Measurements from ENCODE around the gene CHCHD5. TPM values are rescaled to one million over a fixed set of nuclear protein-coding genes. Genes with fewer than 3 reads are reported as not detected.

The CHCHD5 gene
- total RNA-seq, 1 donor = 9.2 TPM

DNA sequence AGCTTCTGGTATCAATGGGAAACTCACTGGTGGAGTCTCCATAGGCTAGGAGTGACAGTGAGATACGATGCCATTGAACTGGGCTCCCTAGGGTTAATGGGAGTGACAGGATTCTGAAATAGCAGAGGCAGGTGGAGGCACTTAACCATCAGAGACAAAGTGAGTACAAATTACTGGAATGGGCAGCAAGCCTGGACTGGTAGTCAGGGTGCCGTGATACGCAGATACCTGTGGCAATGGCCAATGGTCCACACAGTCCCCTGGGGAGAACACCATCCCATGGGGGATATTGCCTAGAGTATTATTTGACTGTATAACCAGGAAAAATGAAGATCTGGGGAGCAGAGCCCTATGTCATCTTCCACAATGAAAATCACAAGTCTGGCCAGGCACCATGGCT, 17.3 kb downstream of the CHCHD5 start:
- H3K4me3 ChIP-seq (ENCODE audit: low read depth, low read length) = no peak overlapping the region
- DNase-seq (ENCODE audit: low read depth) = no peak
- TF ChIP-seq, protein P1, sequence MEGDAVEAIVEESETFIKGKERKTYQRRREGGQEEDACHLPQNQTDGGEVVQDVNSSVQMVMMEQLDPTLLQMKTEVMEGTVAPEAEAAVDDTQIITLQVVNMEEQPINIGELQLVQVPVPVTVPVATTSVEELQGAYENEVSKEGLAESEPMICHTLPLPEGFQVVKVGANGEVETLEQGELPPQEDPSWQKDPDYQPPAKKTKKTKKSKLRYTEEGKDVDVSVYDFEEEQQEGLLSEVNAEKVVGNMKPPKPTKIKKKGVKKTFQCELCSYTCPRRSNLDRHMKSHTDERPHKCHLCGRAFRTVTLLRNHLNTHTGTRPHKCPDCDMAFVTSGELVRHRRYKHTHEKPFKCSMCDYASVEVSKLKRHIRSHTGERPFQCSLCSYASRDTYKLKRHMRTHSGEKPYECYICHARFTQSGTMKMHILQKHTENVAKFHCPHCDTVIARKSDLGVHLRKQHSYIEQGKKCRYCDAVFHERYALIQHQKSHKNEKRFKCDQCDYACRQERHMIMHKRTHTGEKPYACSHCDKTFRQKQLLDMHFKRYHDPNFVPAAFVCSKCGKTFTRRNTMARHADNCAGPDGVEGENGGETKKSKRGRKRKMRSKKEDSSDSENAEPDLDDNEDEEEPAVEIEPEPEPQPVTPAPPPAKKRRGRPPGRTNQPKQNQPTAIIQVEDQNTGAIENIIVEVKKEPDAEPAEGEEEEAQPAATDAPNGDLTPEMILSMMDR (IDR thresholded peaks at IDR 0.05; ENCODE audit: insufficient read depth, low read length) = no peak

- TF ChIP-seq, protein P1 (IDR thresholded peaks at IDR 0.05; ENCODE audit: insufficient read depth, low read length) = no peak
These were observed 18.5 kb downstream of the CHCHD5 start for GRCh38 chr2:112602917-112603316.

GRCh38 chr2:112603731-112604130, 19.3 kb downstream of the CHCHD5 start:
- no peak for DNase-seq (ENCODE audit: low read depth)
- TF ChIP-seq, protein P1 (IDR thresholded peaks at IDR 0.05; ENCODE audit: insufficient read depth, low read length) = no peak
- no peak overlapping the region for H3K4me3 ChIP-seq (ENCODE audit: low read depth, low read length)

More at GRCh38 chr2:112602917-112603316, 18.5 kb downstream of the CHCHD5 start:
- DNase-seq (ENCODE audit: low read depth) = no peak
- H3K4me3 ChIP-seq (ENCODE audit: low read depth, low read length) = no peak overlapping the region

GRCh38 chr2:112604952-112605351, 20.5 kb downstream of the CHCHD5 start:
- DNase-seq (ENCODE audit: low read depth) = no peak
- TF ChIP-seq, protein P1 (IDR thresholded peaks at IDR 0.05; ENCODE audit: insufficient read depth, low read length) = no peak
- no peak overlapping the region for H3K4me3 ChIP-seq (ENCODE audit: low read depth, low read length)

DNA sequence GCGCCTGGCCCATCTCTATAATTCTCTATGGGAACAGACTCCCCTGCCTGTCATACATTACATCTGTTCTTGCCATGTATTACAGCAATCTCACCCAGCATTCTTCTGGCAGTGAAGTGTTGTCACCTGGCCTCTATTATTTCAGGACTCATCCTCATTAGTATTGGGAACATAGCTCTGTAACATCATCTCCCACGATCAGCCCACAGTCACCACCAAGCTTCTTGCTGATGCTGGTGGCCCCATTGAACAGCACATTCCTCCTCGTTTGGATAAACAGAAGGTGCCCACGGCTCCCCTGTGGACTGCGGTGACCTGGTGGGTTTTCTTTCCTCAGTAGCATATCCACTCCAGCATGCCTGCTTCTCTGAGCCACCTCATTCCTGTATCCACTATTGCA, 21.5 kb downstream of the CHCHD5 start:
- no peak overlapping the region for H3K4me3 ChIP-seq (ENCODE audit: low read depth, low read length)
- DNase-seq (ENCODE audit: low read depth) = no peak
- TF ChIP-seq, protein P1 (IDR thresholded peaks at IDR 0.05; ENCODE audit: insufficient read depth, low read length) = no peak

DNA sequence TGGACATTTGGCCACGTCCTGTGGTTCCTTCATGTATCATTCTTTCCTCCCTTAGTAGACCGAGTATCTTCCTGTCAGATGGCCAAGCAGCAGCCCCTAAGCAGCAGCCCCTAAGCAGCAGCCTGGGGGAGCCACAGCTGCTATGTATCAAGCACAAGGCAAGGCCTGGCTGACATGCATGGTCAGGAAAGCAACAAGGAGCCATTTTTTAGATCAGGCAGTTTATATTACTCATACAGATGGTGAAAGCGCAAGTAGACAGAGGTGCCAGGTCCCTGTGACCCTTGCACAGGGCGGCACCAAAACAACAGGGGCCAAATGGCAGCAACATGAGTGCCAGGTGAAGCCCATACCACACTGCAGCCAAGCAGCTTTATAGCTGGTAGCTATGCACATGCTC, 22.1 kb downstream of the CHCHD5 start:
- no peak for DNase-seq (ENCODE audit: low read depth)
- H3K4me3 ChIP-seq (ENCODE audit: low read depth, low read length) = no peak overlapping the region

More for the DNA sequence above, 22.1 kb downstream of the CHCHD5 start:
- TF ChIP-seq, protein P1 (IDR thresholded peaks at IDR 0.05; ENCODE audit: insufficient read depth, low read length) = no peak

Data from fibroblast of the aortic adventitia (primary cell).